GM21529 (cell line): Measurements from ENCODE around the gene THOP1.
"Not testable (repeated sequence)": the region's sequence is repeated elsewhere in the genome, so short reads cannot be mapped to it uniquely, and the experiment has no call there.

Experiments
- ATAC-seq: cut with Tn5 transposase; IDR thresholded peaks from one replicate; pipeline ENCODE4 v1.9.1; 2021; ENCODE audit not compliant: unreplicated experiment

The THOP1 gene

DNA sequence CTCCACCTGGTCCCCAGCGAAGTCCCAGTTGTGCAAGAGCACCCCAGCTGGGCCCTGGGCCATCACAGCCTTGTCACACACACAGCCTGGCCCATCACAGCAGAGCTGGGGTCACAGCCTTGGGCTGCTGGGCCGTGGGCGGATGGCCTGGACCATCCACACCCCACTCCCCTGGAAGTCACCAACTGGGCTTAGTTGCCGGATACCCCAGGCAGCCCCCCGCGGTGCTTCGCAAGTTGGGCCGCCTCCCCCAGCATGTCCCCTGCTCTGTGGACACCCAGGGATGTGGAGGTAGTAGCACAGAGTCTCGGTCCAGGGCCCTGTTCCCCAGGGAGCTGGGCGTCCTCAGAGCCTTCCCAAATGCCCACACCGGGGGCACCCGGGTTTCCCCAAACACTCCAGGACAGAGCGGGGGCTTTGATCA lies 29.9 kb downstream of the THOP1 start:
- no peak for ATAC-seq

DNA sequence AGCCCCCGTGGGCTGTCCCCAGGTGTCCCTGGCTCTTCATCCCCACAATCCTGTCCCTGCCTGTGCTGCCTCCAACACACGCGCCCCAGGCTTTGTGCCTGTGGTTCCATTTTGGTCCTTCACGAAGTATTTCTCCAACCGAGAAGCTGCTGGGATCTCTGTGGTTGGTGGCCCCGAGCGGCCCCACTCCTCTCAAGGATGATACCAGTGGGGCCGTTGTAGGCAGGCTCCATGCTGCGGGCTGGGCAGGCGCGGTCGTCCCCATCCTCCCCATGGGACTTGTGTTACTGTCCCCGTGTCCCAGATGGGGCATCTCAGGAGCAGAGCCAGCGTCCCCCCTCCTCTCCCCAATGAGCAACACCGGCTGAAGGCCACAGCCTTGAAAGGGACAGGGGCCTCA lies 30.6 kb downstream of the THOP1 start:
- no peak for ATAC-seq

DNA sequence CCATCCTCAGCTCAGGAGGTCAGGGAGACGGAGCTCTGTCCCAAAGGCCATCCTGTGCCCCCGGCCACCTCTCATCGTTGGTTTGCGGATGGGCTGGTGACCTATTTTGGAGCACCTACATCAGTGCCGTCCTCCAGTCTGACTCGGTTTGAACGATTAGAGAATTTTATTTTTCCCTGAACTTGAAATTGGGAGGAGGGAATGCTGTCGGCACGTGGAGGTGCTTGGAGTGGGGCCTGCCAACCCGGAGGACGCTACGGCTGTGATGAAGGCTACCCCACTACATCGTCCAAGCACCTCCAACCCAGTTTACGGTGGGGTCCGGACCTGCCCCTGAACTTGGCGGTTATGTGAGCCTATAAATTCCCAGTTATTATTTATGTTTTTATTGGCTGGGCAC lies 31.3 kb downstream of the THOP1 start:
- ATAC-seq = no peak

DNA sequence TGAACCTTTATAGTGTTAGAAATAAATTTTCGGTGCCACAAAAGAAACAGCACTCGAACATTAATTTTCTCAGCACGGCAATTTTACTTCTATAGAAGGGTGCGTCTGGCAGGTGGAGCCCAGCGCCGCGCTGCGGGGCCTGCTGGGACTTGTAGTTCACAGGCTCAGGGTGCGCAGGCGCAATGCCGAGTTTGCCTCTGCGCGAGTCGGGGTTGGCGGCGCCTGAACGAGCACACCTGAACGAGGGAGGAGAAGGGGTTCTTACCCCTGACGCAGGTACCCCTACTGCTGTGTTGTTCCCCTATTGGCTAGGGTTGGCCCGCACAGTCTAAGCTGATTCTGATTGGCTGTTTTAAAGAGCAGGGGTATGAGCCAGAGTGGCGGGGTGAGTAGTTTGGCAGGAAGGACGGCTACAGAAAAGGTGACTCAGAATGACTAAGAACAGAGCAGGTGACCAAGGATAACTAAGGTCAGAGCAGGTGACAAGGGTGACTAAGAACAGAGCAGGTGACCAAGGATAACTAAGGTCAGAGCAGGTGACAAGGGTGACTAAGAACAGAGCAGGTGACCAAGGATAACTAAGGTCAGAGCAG lies 32.0 kb downstream of the THOP1 start:
- not testable (repeated sequence) for ATAC-seq

DNA sequence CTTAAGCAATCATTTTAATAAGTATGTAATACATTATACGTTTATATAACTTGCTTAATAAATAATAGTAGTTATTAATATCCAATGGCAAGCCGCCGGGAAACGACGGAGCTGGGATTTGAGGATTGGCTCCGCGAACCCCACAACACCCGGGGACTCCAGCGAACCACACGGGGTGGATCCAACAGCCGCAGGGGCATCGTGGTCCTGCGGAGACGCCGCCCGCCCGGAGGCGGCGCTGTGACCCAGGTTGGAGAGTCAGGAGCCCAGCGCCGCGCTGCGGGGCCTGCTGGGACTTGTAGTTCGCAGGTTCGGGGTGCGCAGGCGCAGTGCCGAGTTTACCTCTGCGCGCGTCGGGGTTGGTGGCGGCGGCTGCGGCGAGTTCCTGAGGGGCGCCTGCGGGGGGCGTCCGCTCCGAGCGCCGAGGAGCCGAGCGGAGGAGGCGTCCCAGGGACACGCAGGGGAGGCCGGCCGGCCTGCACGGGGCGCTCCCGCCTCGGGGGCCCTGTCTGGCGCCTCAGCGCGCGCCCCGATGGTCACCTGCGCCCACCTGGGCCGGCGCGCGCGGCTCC lies 34.3 kb downstream of the THOP1 start, which contains the start of gene ZNF554:
Gene ZNF554 (plus strand): TSS at position 329 of the 572 bp plus-strand sequence. CDS start 204 bp downstream, at position 533.
- peak; percentile 89 for ATAC-seq

DNA sequence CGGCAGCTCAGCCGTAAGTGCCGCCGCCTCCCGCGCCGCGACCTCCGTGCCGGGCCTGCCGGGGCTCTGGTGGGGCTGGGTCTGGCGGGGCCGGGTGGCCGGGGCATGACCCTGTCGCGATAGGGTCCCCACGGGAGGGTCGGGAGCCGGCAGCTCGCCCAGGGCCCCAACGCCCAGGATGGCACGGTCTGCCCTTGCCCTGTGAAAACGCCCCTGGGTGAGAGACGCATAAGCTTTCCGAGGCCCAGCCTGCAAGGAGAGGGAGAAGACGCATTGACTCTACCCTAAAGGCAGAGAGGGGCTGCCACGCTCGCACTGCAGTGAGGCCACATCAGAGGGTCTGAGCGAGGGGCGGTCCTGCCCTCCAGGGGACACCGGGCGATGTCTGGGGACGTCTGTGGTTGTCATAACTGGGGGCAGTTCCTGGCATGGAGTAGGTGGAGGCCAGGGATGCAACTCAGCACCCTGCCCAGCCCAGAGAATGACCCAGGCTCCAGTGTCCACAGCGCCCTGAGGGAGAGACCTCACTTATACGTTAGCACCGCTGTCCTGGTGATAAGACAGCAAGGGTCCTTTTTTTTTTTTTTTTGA lies 34.9 kb downstream of the THOP1 start:
- peak; percentile 17 for ATAC-seq

DNA sequence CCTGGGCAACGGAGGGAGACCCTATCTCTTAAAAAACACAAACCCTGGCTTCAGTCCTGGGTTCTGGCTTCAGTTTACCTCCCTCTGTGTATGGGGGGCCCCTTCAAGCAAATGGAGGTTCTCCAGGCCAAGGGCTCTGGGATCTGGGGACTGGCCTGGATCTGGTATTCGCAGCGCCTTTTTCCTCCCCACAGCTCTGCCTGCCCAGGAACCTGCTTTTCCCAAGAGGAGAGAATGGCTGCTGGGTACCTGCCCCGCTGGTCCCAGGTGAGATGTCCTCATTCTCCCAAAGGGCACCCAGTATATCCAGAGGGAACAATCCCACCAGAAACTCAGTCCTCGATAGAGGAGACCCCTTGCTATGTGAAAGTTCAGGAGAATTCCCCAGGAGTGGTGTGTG lies 37.5 kb downstream of the THOP1 start:
- no peak for ATAC-seq

DNA sequence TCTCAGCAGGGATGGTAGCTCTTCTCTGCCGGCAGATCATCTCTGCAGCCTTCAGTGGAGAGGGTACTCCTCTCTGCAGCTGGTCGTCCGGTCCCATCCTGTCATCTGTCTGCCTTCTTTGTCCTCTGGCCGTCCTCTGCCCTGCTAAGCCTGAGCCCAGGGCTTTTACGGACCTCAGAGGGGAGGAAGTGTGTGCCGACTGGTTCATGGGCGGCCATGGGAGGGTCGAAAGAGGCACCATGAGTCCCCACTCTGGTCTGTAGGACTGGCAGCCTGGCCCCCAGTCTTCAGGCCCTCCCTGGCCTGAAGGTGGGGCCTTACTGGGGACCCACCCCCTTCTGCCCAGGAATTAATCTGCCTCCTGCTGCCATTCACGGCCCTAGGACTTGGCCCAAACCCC lies 38.3 kb downstream of the THOP1 start:
- no peak for ATAC-seq

DNA sequence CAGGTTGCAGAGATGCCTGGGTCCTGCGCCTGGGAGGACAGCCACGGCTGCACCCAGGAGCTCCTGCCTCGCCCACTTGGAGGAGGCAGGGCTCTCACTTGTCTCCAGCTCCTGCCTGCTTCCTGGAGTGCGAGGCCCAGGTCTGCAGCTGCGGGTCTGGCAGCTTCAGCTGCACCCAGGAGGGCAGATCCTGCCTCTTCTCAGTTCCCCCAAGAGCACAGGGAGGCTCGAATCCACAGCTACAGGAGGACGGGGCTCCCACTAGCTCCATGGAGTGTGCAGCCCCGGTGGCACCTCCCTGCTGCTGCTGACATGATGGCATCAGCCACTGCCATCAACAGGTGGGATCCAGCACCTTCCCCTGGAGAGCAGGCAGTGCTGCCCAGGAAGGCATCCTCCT lies 38.8 kb downstream of the THOP1 start:
- ATAC-seq = no peak

DNA sequence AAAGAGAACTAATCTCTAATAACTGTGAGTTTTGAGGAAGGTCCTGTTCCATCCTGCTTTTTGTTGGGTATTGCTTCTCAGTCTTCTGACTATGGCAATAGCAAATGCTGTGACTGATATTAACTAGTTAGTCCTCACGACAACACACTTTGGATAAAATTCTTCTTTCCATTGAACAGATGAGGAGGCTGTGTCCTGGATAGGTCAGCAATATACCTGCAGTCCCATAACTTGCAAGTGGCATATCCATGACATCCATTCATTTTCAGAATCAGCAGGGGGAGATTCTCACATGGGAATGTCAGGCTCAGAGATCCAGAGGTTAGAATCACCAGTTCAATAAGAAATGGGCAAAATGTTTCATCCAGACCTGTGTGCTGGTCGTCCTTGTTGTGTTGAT lies 41.7 kb downstream of the THOP1 start:
- no peak for ATAC-seq

DNA sequence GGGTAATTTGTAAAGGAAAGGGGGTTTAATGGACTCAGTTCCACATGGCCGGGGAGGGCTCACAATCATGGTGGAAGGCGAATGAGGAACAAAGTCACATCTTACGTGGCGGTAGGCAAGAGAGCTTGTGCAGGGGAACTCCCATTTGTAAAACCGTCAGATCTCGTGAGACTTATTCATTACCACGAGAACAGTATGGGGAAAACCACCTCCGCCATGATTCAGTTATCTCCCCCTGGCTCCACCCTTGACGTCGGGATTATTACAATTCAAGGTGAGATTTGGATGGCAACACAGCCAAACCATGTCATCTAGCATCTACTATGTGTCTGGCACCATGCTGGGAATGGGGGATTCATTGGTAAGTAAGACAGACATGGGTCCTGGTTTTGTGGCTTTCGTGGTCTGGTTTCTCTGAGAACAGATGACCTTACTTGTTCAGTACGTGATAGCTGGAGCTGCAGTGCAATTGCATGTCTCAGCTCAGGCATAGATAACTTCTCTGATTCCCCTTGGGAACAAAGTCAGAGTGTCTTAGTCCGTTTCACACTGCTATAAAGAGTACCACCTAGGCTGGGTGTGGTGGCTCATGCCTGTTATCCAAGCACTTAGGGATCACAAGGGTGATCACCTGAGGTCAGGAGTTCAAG lies 42.7 kb downstream of the THOP1 start:
- ATAC-seq = no peak

DNA sequence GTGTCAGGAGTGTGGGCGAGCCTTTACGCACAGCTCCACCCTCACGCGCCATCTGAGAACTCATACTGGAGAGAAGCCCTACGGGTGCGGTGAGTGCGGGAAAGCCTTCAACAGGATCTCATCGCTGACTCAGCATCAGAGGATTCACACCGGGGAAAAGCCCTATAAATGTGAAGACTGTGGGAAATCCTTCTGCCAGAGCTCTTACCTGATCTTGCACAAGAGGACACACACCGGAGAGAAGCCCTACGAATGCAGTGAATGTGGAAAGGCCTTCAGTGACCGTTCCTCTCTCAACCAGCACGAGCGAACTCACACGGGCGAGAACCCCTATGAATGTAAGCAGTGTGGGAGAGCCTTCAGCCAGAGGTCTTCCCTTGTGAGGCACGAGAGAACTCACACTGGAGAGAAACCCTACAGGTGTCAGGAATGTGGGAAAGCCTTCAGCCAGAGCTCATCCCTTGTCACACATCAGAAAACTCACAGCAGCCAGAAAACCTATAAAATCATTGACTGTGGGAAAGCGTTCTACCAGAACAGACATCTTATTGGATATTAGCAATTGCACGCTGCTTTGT lies 49.1 kb downstream of the THOP1 start:
- no peak for ATAC-seq

DNA sequence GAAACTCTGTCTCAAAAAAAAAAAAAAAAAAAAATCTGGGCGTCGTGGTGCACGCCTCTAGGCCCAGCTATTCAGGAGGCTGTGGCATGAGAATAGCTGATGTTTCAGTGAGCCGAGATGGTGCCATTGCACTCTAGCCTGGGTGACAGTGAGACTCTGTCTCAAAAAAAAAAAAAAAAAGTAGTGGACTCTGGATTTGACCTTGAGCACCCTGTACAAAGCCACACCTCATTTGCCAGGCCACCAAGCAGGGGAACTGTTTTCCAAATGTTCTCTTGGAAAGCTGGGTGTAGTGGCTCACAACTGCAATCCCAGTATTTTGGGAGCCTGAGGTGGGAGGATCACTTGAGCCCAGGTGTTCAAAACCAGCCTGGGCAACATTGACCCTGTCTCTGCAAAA lies 52.1 kb downstream of the THOP1 start:
- ATAC-seq = no peak

DNA sequence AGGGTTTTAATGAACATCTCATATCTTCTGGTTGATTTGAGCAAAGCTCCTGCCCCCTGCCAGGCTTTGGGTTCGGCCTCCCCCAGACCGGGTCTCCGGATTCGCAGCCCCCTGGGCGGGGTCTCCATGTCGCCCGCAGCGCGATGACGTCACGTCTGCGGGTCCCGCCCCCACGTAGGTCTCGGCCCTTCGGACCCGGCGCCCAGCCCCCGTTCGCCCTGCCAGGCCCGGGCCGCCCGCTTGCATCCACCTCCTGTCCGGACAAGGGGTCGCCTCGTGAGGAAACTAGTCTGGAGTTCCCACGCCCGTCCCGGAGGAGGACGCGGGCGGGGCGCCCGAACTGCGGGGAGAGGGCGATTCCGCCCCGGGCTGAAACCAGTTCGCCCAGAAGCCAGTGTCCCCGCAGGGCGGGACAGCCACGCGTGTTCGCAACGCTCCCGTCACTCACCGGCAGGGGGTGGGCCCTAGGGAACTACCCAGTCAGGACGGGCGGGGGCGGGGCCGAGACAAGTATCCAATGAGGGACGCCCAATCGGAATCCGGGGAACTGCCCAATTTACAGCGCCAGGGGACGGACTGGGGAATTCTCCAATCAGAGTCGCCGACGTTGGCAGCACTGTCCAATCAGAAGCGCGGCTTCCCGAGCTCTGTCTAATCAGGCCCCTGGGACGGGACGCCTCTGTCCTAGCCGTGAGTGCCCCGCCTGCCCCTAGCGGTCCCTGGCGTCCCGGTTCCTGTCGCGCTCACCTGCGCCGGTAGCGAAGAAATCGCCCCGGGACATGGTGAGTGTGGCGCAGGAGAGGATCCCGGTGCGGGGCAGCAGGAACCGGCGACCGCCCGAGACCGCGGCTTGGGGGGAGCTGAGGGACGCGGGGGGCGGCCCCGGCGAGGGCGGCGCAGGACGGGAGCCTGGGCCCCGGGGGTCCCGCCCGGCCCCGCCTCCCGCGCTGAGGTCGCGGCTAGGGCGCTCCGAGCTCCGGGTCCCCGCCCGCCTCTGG lies 55.8 kb downstream of the THOP1 start, which contains the start of gene ZNF555:
Gene ZNF555 (plus strand): TSS at position 682 of the 998 bp plus-strand sequence. CDS start 98 bp downstream, at position 780.
- peak; percentile 90 for ATAC-seq

DNA sequence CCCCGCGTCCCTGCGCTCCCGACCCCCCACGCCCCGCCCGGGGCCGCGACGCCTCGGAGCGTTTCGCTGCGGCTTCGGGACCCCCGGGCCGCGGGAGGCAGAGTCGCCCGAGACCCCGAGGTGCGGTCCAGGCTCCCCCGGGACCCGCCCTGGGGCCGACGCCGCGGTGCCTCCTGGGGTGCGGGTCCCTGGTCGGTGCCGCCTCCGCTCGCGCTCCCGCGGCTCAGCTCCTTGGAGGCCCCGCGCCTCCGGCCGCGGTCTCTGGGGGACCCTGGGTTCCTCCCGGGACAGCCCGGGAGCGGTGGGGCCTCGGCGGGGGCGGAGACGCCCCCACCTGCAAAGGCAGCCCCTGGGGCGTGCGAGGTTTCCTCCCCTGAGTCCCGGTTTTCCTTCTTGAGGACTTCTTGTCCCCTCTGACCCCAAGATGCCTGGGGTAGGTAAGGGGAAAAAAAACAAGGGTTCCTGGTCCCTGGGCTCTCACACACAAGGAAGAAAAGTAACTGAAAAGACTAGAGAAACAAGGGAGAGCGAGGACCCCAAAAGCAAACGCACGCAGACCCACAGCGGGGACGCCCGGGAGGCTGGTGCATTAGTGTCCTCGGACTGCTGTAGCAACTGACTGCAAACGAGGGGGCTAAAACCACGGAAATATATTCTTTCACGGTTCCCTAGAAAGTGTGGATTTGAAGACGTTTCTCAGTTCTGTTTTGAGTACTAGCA lies 56.7 kb downstream of the THOP1 start:
- ATAC-seq = no peak

DNA sequence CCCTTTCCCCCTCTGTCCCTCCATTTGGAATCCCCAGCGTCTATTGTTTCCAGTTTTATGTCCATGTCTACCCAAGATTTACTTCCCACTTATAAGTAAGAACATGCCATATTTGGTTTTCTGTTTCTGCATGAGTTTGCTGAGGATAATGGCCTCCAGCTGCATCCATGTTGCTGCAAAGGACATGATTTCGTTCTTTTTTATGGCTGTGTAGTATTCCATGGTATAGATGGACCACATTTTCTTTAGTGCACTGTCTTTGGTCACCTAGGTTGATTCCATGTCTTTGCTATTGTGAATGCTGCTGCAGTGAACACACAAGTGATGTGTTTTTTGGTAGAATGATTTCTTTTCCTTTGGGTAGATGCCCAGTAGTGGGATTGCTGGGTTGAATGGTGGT lies 59.8 kb downstream of the THOP1 start:
- ATAC-seq = no peak

DNA sequence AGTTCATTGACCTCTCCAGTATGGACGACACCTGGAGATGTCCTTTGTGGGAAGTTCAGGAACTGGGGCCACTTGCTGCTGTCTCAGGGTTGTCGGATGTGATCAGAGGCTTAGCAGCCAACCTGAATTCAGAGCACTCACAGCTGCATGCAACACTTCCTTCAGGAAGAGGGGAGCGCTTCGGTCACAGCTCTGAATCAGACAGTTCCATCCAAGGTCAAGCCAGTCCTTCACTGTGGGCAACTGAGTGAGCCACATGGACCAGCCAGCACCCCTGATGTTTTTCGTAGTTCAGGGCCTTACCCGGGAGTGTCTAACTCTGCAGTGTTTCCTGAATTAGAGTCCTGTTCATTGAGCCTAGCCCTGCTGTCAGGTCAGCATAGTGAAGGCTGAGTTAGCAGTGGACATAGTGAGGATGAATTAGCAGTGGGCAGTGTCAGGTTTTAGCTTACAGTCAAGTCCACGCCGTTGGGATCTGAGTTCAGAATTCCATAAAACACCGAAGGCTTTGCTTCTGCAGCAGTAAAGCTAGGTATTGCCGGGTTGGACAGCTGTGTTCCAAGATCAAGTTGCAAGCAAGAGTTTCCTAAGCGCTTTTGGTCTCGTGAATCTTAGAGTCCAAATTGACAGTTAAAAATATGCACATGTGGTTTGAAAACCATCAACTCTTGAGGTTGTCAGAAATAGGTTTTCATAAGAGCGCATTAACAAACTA lies 61.0 kb downstream of the THOP1 start:
- no peak for ATAC-seq

DNA sequence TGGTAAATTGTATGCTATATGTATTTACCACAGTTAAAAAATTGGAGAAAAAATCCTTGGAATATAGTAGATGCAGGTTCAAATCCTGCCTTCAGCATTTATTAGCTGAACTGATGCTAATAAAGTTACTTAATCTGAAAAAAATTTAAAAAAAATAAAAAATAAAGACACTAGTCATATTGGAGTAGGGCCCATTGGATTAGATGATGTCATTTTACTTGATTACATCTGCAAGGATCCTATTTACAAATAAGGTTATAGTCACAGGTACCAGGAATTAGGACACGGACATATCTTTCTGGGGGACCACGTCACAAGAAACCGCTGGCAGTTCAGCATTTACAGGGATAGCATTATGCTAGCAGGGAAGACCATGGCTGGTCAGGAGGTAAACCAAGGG lies 62.2 kb downstream of the THOP1 start:
- no peak for ATAC-seq

DNA sequence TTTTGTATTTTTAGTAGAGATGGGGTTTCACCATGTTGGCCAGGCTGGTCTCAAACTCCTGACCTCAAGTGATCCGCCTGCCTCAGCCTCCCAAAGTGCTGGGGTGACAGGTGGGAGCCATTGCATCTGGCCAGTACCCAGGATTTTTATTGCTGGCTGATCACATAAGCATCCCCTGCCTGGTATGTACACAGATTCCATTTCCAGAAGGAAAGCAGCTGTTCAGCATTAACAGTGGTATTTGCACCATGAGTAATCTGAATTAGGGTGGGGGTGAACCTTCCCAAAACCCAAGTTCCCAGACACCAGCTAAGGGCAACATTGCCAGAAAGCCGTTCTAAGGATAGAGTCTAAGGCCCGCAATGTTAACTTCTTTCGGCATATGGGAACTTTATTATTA lies 63.3 kb downstream of the THOP1 start:
- no peak for ATAC-seq
